Inferior parietal cortex (tissue), 1 donor: Measurements from ENCODE around the gene MTRFR.
"Not testable (repeated sequence)": the region's sequence is repeated elsewhere in the genome, so short reads cannot be mapped to it uniquely, and the experiment has no call there.

Source experiments
- DNase-seq: peaks from one replicate; pipeline ENCODE4 v3.0.0-alpha.2; 2016; ENCODE audit errors: extremely low spot score

MTRFR gene

GRCh38 chr12:123248996-123249741 lies 15.9 kb downstream of the MTRFR start:
- not testable (repeated sequence) for DNase-seq

- no peak for DNase-seq
Observed at GRCh38 chr12:123250471-123251383, 17.5 kb downstream of the MTRFR start.

- no peak for DNase-seq
Observed at GRCh38 chr12:123251403-123252076, 18.3 kb downstream of the MTRFR start.

- DNase-seq: not testable (repeated sequence)
Observed at GRCh38 chr12:123252365-123252764, 19.1 kb downstream of the MTRFR start.

GRCh38 chr12:123253641-123254459 lies 20.6 kb downstream of the MTRFR start:
- peak; percentile 48 for DNase-seq

GRCh38 chr12:123254853-123255446 lies 21.7 kb downstream of the MTRFR start:
- DNase-seq: no peak

GRCh38 chr12:123258593-123258992 lies 25.4 kb downstream of the MTRFR start:
- no peak for DNase-seq

- DNase-seq: no peak
Observed at GRCh38 chr12:123260081-123260480, 26.8 kb downstream of the MTRFR start.

GRCh38 chr12:123261196-123261595 lies 28.0 kb downstream of the MTRFR start:
- DNase-seq: no peak

- DNase-seq: no peak
Observed at GRCh38 chr12:123263196-123263817, 30.1 kb downstream of the MTRFR start.

- no peak for DNase-seq
Observed at GRCh38 chr12:123264642-123265041, 31.4 kb downstream of the MTRFR start.

- no peak for DNase-seq
Observed at GRCh38 chr12:123265851-123266678, 32.8 kb downstream of the MTRFR start.

GRCh38 chr12:123266679-123267277 lies 33.5 kb downstream of the MTRFR start:
- DNase-seq: no peak

- DNase-seq: no peak
Observed at GRCh38 chr12:123267335-123267920, 34.2 kb downstream of the MTRFR start.

- peak; percentile 51 for DNase-seq
Observed at GRCh38 chr12:123267991-123268843, 35.0 kb downstream of the MTRFR start.

- DNase-seq: no peak
Observed at GRCh38 chr12:123268850-123269249, 35.6 kb downstream of the MTRFR start.

- peak; percentile 72 for DNase-seq
Observed at GRCh38 chr12:123269395-123269892, 36.2 kb downstream of the MTRFR start.

- no peak for DNase-seq
Observed at GRCh38 chr12:123269896-123270213, 36.6 kb downstream of the MTRFR start.
